Mesendoderm (in vitro differentiated cells): Measurements from ENCODE around the gene GPSM1.

Experiments
- DNase-seq: peaks from one replicate; pipeline ENCODE4 v3.0.0; 2013
- H2AK5ac ChIP-seq: 2 replicates; pipeline ENCODE4 v1.6.1; 2013; ENCODE audit warnings: low read length, inconsistent platforms
- H2BK120ac ChIP-seq: 2 replicates; pipeline ENCODE4 v1.6.1; 2013; ENCODE audit warnings: low read depth, mild to moderate bottlenecking, low read length, moderate library complexity, mixed read lengths
- H2BK15ac ChIP-seq: replicated peaks from 2 replicates; pipeline ENCODE4 v1.6.1; 2013; ENCODE audit warnings: low read depth, mild to moderate bottlenecking, moderate library complexity
- H2BK5ac ChIP-seq: 2 replicates; pipeline ENCODE4 v1.6.1; 2013; ENCODE audit warnings: low read length, inconsistent platforms
- H3K18ac ChIP-seq: 2 replicates; pipeline ENCODE4 v1.6.1; 2013; ENCODE audit warnings: mild to moderate bottlenecking, low read length, mixed read lengths
- H3K23ac ChIP-seq: one replicate; pipeline ENCODE4 v1.6.1; 2013; ENCODE audit warnings: low read length
- H3K27ac ChIP-seq: 2 replicates; pipeline ENCODE4 v1.5.1; 2013; ENCODE audit warnings: low read depth, mild to moderate bottlenecking, inconsistent platforms, low read length, moderate library complexity
- H3K27me3 ChIP-seq: 2 replicates; pipeline ENCODE4 v1.6.1; 2013; ENCODE audit warnings: low read length, control low read depth, mild to moderate bottlenecking, inconsistent platforms; ENCODE audit not compliant: insufficient read depth, poor library complexity
- H3K36me3 ChIP-seq: 2 replicates; pipeline ENCODE4 v1.6.1; 2013; ENCODE audit warnings: low read length, inconsistent platforms; ENCODE audit not compliant: control insufficient read depth, insufficient read depth
- H3K4ac ChIP-seq: one replicate; pipeline ENCODE4 v1.6.1; 2013; ENCODE audit warnings: low read depth, mild to moderate bottlenecking, low read length, moderate library complexity
- H3K4me1 ChIP-seq: 2 replicates; pipeline ENCODE4 v1.6.1; 2013; ENCODE audit warnings: low read depth, low read length, inconsistent platforms; ENCODE audit not compliant: control insufficient read depth
- H3K4me2 ChIP-seq: 2 replicates; pipeline ENCODE4 v1.6.1; 2013; ENCODE audit warnings: low read length
- H3K4me3 ChIP-seq: 2 replicates; pipeline ENCODE4 v1.5.1; 2013; ENCODE audit warnings: mild to moderate bottlenecking, low read length
- H3K56ac ChIP-seq: one replicate; pipeline ENCODE4 v1.6.1; 2013; ENCODE audit warnings: low read length
- H3K79me1 ChIP-seq: 2 replicates; pipeline ENCODE4 v1.6.1; 2013; ENCODE audit warnings: low read length, inconsistent platforms
- H3K79me2 ChIP-seq: 2 replicates; pipeline ENCODE4 v1.6.1; 2013; ENCODE audit warnings: mild to moderate bottlenecking, low read length; ENCODE audit not compliant: control insufficient read depth, insufficient read depth
- H3K9ac ChIP-seq: 2 replicates; pipeline ENCODE4 v1.6.1; 2013; ENCODE audit warnings: low read length, inconsistent platforms
- H4K5ac ChIP-seq: one replicate; pipeline ENCODE4 v1.6.1; 2013; ENCODE audit warnings: low read length
- H4K8ac ChIP-seq: one replicate; pipeline ENCODE4 v1.6.1; 2013; ENCODE audit warnings: low read depth, mild to moderate bottlenecking, control low read depth, low read length, moderate library complexity
- WGBS: extraction: QIAGEN DNeasy Blood & Tissue Kit; methylation state at CpG from one replicate; pipeline ENCODE4 v1.1.7; 2013; ENCODE audit warnings: low lambda C conversion rate, missing lambda C conversion rate; ENCODE audit not compliant: insufficient coverage; ENCODE audit errors: extremely low coverage; 5-methylcytosine and 5-hydroxymethylcytosine counted together

Gene GPSM1

GRCh38 chr9:136297016-136297691, 30.2 kb upstream of the GPSM1 start:
- Histone ChIP-seq H2BK5ac (no peak overlapping the region), H3K9ac (no peak overlapping the region), H3K4ac (no peak overlapping the region), H4K8ac (no peak overlapping the region), H2BK120ac (no peak overlapping the region), H3K23ac (no peak overlapping the region), H3K56ac (no peak overlapping the region), H3K4me2 (no peak overlapping the region), H3K79me2 (no peaks in the 10 kb centered on the region), H3K18ac (no peak overlapping the region), H3K27me3 (no peaks in the 10 kb centered on the region), H3K4me1 (no peaks in the 10 kb centered on the region), H3K27ac (no peak overlapping the region), H3K4me3 (no peak overlapping the region), H2BK15ac (no peak overlapping the region), H3K79me1 (no peaks in the 10 kb centered on the region), H3K36me3 (no peaks in the 10 kb centered on the region), H4K5ac (no peak overlapping the region), H2AK5ac (no peak overlapping the region)
- no peak for DNase-seq
- no CpG with 5 or more reads among the region's 25 CpGs for WGBS

- Histone ChIP-seq H3K18ac (no peak overlapping the region), H3K79me1 (no peaks in the 10 kb centered on the region), H3K4me3 (no peak overlapping the region), H3K27me3 (no peaks in the 10 kb centered on the region), H2BK15ac (no peak overlapping the region), H2AK5ac (no peak overlapping the region), H4K5ac (no peak overlapping the region), H3K56ac (no peak overlapping the region), H3K4me2 (no peak overlapping the region), H3K23ac (no peak overlapping the region), H2BK120ac (no peak overlapping the region), H3K36me3 (no peaks in the 10 kb centered on the region), H3K4me1 (no peaks in the 10 kb centered on the region), H3K27ac (no peak overlapping the region), H3K9ac (no peak overlapping the region), H3K79me2 (no peaks in the 10 kb centered on the region), H3K4ac (no peak overlapping the region), H4K8ac (no peak overlapping the region), H2BK5ac (no peak overlapping the region)
- no CpG with 5 or more reads among the region's 26 CpGs for WGBS
- DNase-seq = no peak
These were observed 29.3 kb upstream of the GPSM1 start for GRCh38 chr9:136297766-136298735.

GRCh38 chr9:136299116-136299515, 28.2 kb upstream of the GPSM1 start:
- no peak overlapping the region for H3K18ac ChIP-seq
- H2BK5ac ChIP-seq = no peak overlapping the region
- H3K4me2 ChIP-seq = no peak overlapping the region
- H3K27me3 ChIP-seq = no peaks in the 10 kb centered on the region
- no peaks in the 10 kb centered on the region for H3K36me3 ChIP-seq
- H3K4me1 ChIP-seq = no peaks in the 10 kb centered on the region
- no peak overlapping the region for H2AK5ac ChIP-seq
- no peak overlapping the region for H3K4ac ChIP-seq
- DNase-seq = no peak
- H3K9ac ChIP-seq = no peak overlapping the region
- no peaks in the 10 kb centered on the region for H3K79me1 ChIP-seq
- H2BK120ac ChIP-seq = no peak overlapping the region
- no peak overlapping the region for H3K56ac ChIP-seq
- no peak overlapping the region for H2BK15ac ChIP-seq
- H4K5ac ChIP-seq = no peak overlapping the region
- H3K79me2 ChIP-seq = no peaks in the 10 kb centered on the region
- WGBS = no CpG with 5 or more reads among the region's 18 CpGs
- no peak overlapping the region for H4K8ac ChIP-seq
- no peak overlapping the region for H3K4me3 ChIP-seq
- no peak overlapping the region for H3K23ac ChIP-seq
- H3K27ac ChIP-seq = no peak overlapping the region

GRCh38 chr9:136299541-136299940, 27.8 kb upstream of the GPSM1 start:
- H4K5ac ChIP-seq = no peak overlapping the region
- H2BK5ac ChIP-seq = no peak overlapping the region
- H3K79me1 ChIP-seq = no peaks in the 10 kb centered on the region
- DNase-seq = no peak
- H3K56ac ChIP-seq = no peak overlapping the region
- H3K27me3 ChIP-seq = no peaks in the 10 kb centered on the region
- H3K27ac ChIP-seq = no peak overlapping the region
- H3K9ac ChIP-seq = no peak overlapping the region
- H3K4me3 ChIP-seq = no peak overlapping the region
- no peak overlapping the region for H4K8ac ChIP-seq
- H2BK15ac ChIP-seq = no peak overlapping the region
- whole genome bisulfite sequencing = no CpG with 5 or more reads among the region's 7 CpGs
- no peak overlapping the region for H2AK5ac ChIP-seq
- no peak overlapping the region for H3K23ac ChIP-seq
- H3K4me2 ChIP-seq = no peak overlapping the region
- no peak overlapping the region for H3K18ac ChIP-seq
- H3K79me2 ChIP-seq = no peaks in the 10 kb centered on the region
- H2BK120ac ChIP-seq = no peak overlapping the region
- H3K4ac ChIP-seq = no peak overlapping the region
- no peaks in the 10 kb centered on the region for H3K4me1 ChIP-seq
- H3K36me3 ChIP-seq = no peaks in the 10 kb centered on the region

- H2AK5ac ChIP-seq = no peak overlapping the region
- no CpG with 5 or more reads among the region's 14 CpGs for WGBS
- no peak overlapping the region for H3K56ac ChIP-seq
- no peak overlapping the region for H2BK120ac ChIP-seq
- H4K8ac ChIP-seq = no peak overlapping the region
- H3K4me3 ChIP-seq = no peak overlapping the region
- no peak overlapping the region for H3K4ac ChIP-seq
- H3K36me3 ChIP-seq = no peaks in the 10 kb centered on the region
- no peak overlapping the region for H4K5ac ChIP-seq
- H3K4me1 ChIP-seq = no peaks in the 10 kb centered on the region
- H2BK15ac ChIP-seq = no peak overlapping the region
- DNase-seq = no peak
- no peak overlapping the region for H3K27ac ChIP-seq
- H2BK5ac ChIP-seq = no peak overlapping the region
- no peak overlapping the region for H3K4me2 ChIP-seq
- no peaks in the 10 kb centered on the region for H3K79me1 ChIP-seq
- no peak overlapping the region for H3K9ac ChIP-seq
- no peaks in the 10 kb centered on the region for H3K27me3 ChIP-seq
- no peak overlapping the region for H3K18ac ChIP-seq
- H3K23ac ChIP-seq = no peak overlapping the region
- H3K79me2 ChIP-seq = no peaks in the 10 kb centered on the region
These were observed 27.3 kb upstream of the GPSM1 start for GRCh38 chr9:136300016-136300545.
